B cell (primary cell): ENCODE results near the gene SNF8. TPM values are rescaled to one million over a fixed set of nuclear protein-coding genes. Genes with fewer than 3 reads are reported as not detected.

Source experiments
- ATAC-seq: fragments of 200-7000 bp; cut with Tn5 transposase; one replicate; pipeline ENCODE4 v1.10.0; 2021; ENCODE audit warnings: low read depth, mild to moderate bottlenecking, moderate number of reproducible peaks, moderate library complexity
- CTCF ChIA-PET: fragments of 350-600 bp; sonication (Branson Sonifier 250); formaldehyde crosslinking; loops from one replicate; lab custom pipeline; 2021; ENCODE audit warnings: antibody characterized with exemption, inconsistent platforms; lab: Charles Lee
- POLR2A ChIA-PET: fragments of 350-600 bp; sonication (Branson Sonifier 250); formaldehyde crosslinking; loops from one replicate; lab custom pipeline; 2021; ENCODE audit warnings: antibody characterized with exemption; lab: Charles Lee
- DNase-seq: peaks from one replicate; pipeline ENCODE4 v3.0.0; 2013
- H2AFZ ChIP-seq: 2 replicates; pipeline ENCODE4 v1.6.1; 2012; ENCODE audit warnings: mild to moderate bottlenecking, low read depth, low read length; ENCODE audit not compliant: insufficient read depth, poor library complexity, severe bottlenecking
- H3K27ac ChIP-seq, 2 donors: 1 replicate in 1 of 2; 2 replicates in 1 of 2; pipeline ENCODE4 v1.5.1; 2012 to 2013; ENCODE audit warnings: low read length in 2 of 2, mild to moderate bottlenecking in 2 of 2, moderate library complexity in 1 of 2
- H3K27me3 ChIP-seq, 4 experiments: fragments of 200-600 bp in 1 of 4; sonication (generic) in 1 of 4; replicated peaks in 1 of 4; 1 replicate in 2 of 4; 2 replicates in 2 of 4; pipeline versions ENCODE4 v1.6.1 to v1.7.0; 2013 to 2016; ENCODE audit warnings: low read length in 3 of 4, mild to moderate bottlenecking in 2 of 4, mixed read lengths in 1 of 4, moderate library complexity in 1 of 4; ENCODE audit not compliant: insufficient read depth in 4 of 4, control insufficient read depth in 3 of 4; ENCODE audit errors: control extremely low read depth in 1 of 4
- H3K36me3 ChIP-seq, 2 experiments: replicated peaks in 1 of 2; 1 replicate in 1 of 2; 2 replicates in 1 of 2; pipeline versions ENCODE4 v1.6.1 to v1.7.1; 2013; ENCODE audit warnings: low read length in 1 of 2; ENCODE audit not compliant: insufficient read depth in 2 of 2, control insufficient read depth in 1 of 2; ENCODE audit errors: control extremely low read depth in 1 of 2, extremely low read depth in 1 of 2
- H3K4me1 ChIP-seq, 2 donors: fragments of 200-600 bp in 1 of 2; sonication (generic) in 1 of 2; 1 replicate in 1 of 2; 2 replicates in 1 of 2; pipeline versions ENCODE4 v1.5.1 to v1.6.1; 2013 to 2017; ENCODE audit warnings: low read length in 2 of 2; ENCODE audit not compliant: control insufficient read depth in 2 of 2, insufficient read depth in 2 of 2
- H3K4me2 ChIP-seq: replicated peaks from 2 replicates; pipeline ENCODE3; 2012; ENCODE audit warnings: mild to moderate bottlenecking, low read depth, low read length; ENCODE audit not compliant: poor library complexity, severe bottlenecking
- H3K4me3 ChIP-seq, 5 experiments: fragments of 200-600 bp in 1 of 5; sonication (generic) in 1 of 5; 1 replicate in 3 of 5; 2 replicates in 2 of 5; pipeline versions ENCODE4 v1.5.1 to v1.7.0; 2011 to 2016; ENCODE audit warnings: low read length in 4 of 5, mild to moderate bottlenecking in 4 of 5, low read depth in 2 of 5, control low read depth in 1 of 5, moderate library complexity in 1 of 5; ENCODE audit not compliant: insufficient read depth in 1 of 5; ENCODE audit errors: control extremely low read depth in 1 of 5, extremely low read depth in 1 of 5
- H3K79me2 ChIP-seq: fragments of 200-600 bp; sonication (generic); one replicate; pipeline ENCODE4 v1.6.0; 2016; ENCODE audit warnings: low read length; ENCODE audit not compliant: control insufficient read depth, insufficient read depth
- H3K9ac ChIP-seq: fragments of 200-600 bp; sonication (generic); 2 replicates; pipeline ENCODE4 v1.6.1; 2017; ENCODE audit warnings: mild to moderate bottlenecking, low read length, moderate library complexity
- H3K9me3 ChIP-seq, 3 donors: one replicate each; pipeline versions ENCODE4 v1.6.1 to v1.7.1; 2013; ENCODE audit warnings: low read length in 2 of 3; ENCODE audit not compliant: control insufficient read depth in 2 of 3, insufficient read depth in 1 of 3; ENCODE audit errors: control extremely low read depth in 1 of 3
- H4K20me1 ChIP-seq: 2 replicates; pipeline ENCODE4 v1.6.0; 2012; ENCODE audit warnings: mild to moderate bottlenecking, low read length; ENCODE audit not compliant: insufficient read depth, control insufficient read depth, poor library complexity, severe bottlenecking
- H3K27ac Mint-ChIP-seq: one replicate; pipeline ENCODE4 v1.8.0; 2021; ENCODE audit warnings: mixed read lengths
- H3K27me3 Mint-ChIP-seq: one replicate; pipeline ENCODE4 v1.8.0; 2021; ENCODE audit warnings: mixed read lengths
- H3K4me1 Mint-ChIP-seq: one replicate; pipeline ENCODE4 v1.8.0; 2021; ENCODE audit warnings: mixed read lengths
- H3K4me3 Mint-ChIP-seq: one replicate; pipeline ENCODE4 v1.8.0; 2021; ENCODE audit warnings: mixed read lengths
- H3K9me3 Mint-ChIP-seq: one replicate; pipeline ENCODE4 v1.8.0; 2022; ENCODE audit warnings: mixed read lengths; ENCODE audit not compliant: insufficient read depth
- EZH2 ChIP-seq: IDR thresholded peaks from 2 replicates; pipeline ENCODE4 v1.6.1; 2012; ENCODE audit warnings: borderline replicate concordance, low read depth, mild to moderate bottlenecking, moderate library complexity, low read length; ENCODE audit not compliant: insufficient read depth, poor library complexity, severe bottlenecking
- WGBS: methylation state at CpG from one replicate; pipeline ENCODE4 v1.1.5; 2013; ENCODE audit warnings: missing lambda C conversion rate; ENCODE audit not compliant: insufficient coverage; 5-methylcytosine and 5-hydroxymethylcytosine counted together
- intact Hi-C: fragments of 100-400 bp; cut with micrococcal nuclease; formaldehyde crosslinking; loops from one replicate; pipeline ENCODE4 v1.10.0; 2022
- polyA plus RNA-seq: library from polyadenylated mRNA; depleted of rRNA; stranded (reverse); fragments of >200 nt; gene quantifications from 2 replicates; pipeline ENCODE4 v1.2.3, GENCODE V29; 2012
- total RNA-seq, 2 donors: library from RNA; stranded (reverse); fragments of 120-200 nt in 1 of 2; gene quantifications; 1 replicate in 1 of 2; 2 replicates in 1 of 2; pipeline versions ENCODE4 v1.2.3 to v1.2.4, GENCODE V29; 2013 to 2022
- TF ChIP-seq, protein P1 (sequence below): fragments of 200-600 bp; IDR thresholded peaks from one replicate; pipeline ENCODE4 v1.8.0; 2022; ENCODE audit warnings: antibody characterized with exemption, mild to moderate bottlenecking

SNF8 gene
- total and polyA plus RNA-seq, 2 donors (not counting 1 experiment from before 2014, with no cell fraction given) = 77.5 to 94.6 TPM

GRCh38 chr17:48904428-48904827, 40.2 kb downstream of the SNF8 start:
- H3K36me3 ChIP-seq = no peaks in the 10 kb centered on the region
- H3K27ac ChIP-seq = no peak overlapping the region
- ATAC-seq (no peak), DNase-seq (no peak)
- peaks cover 6% of the 10 kb centered on the region for H4K20me1 ChIP-seq
- H3K4me2 ChIP-seq = no peak overlapping the region
- H2AFZ ChIP-seq = no peak overlapping the region
- ChIA-PET CTCF (interaction anchor here (0.6 to 0.8 kb wide), 2 partner anchors 20 to 67 kb away, joined by 3 read pairs; no protein-coding TSS in a partner anchor), POLR2A (no interaction called here)
- no peak overlapping the region for H3K4me3 Mint-ChIP-seq
- no peaks in the 10 kb centered on the region for H3K9me3 Mint-ChIP-seq
- intact Hi-C loops = loop anchor here (10.0 kb wide), 1 partner anchor 800 kb away; the partner anchor contains the start of genes CBX1 and SNX11
- TF ChIP-seq EZH2 = no peak
- TF ChIP-seq, protein P1, sequence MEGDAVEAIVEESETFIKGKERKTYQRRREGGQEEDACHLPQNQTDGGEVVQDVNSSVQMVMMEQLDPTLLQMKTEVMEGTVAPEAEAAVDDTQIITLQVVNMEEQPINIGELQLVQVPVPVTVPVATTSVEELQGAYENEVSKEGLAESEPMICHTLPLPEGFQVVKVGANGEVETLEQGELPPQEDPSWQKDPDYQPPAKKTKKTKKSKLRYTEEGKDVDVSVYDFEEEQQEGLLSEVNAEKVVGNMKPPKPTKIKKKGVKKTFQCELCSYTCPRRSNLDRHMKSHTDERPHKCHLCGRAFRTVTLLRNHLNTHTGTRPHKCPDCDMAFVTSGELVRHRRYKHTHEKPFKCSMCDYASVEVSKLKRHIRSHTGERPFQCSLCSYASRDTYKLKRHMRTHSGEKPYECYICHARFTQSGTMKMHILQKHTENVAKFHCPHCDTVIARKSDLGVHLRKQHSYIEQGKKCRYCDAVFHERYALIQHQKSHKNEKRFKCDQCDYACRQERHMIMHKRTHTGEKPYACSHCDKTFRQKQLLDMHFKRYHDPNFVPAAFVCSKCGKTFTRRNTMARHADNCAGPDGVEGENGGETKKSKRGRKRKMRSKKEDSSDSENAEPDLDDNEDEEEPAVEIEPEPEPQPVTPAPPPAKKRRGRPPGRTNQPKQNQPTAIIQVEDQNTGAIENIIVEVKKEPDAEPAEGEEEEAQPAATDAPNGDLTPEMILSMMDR = no peak
- peaks cover 12% of the 10 kb centered on the region for H3K4me1 Mint-ChIP-seq
- H3K9me3 ChIP-seq = no peaks in the 10 kb centered on the region
- H3K27me3 Mint-ChIP-seq = no peaks in the 10 kb centered on the region
- peaks cover 11 to 13% of the 10 kb centered on the region in 2 donors for H3K4me1 ChIP-seq
- no peak overlapping the region for H3K4me3 ChIP-seq
- peaks cover 13% of the 10 kb centered on the region for H3K79me2 ChIP-seq
- no peak overlapping the region for H3K9ac ChIP-seq
- no peaks in the 10 kb centered on the region for H3K27me3 ChIP-seq
- no peak overlapping the region for H3K27ac Mint-ChIP-seq
- WGBS = 90% methylated on average over 2 of the region's 7 CpGs

- POLR2A ChIA-PET = interaction anchor here (0.7 kb wide), 1 partner anchor 14 kb away, joined by 3 read pairs; no protein-coding TSS in a partner anchor
- Histone ChIP-seq H3K36me3 (peaks cover 1% of the 10 kb centered on the region in 2 experiments), H3K9ac (no peak overlapping the region), H3K9me3 (no peaks in the 10 kb centered on the region), H4K20me1 (no peaks in the 10 kb centered on the region), H3K4me3 (no peak overlapping the region), H3K27ac (no peak overlapping the region), H3K27me3 (no peaks in the 10 kb centered on the region), H3K4me1 (peaks cover 6 to 9% of the 10 kb centered on the region in 2 donors), H2AFZ (no peak overlapping the region), H3K79me2 (peaks cover 3% of the 10 kb centered on the region), H3K4me2 (no peak overlapping the region)
- Mint-ChIP-seq H3K27ac (no peak overlapping the region), H3K4me3 (no peak overlapping the region), H3K4me1 (peaks cover 8% of the 10 kb centered on the region), H3K9me3 (no peaks in the 10 kb centered on the region), H3K27me3 (no peaks in the 10 kb centered on the region)
- WGBS = no CpG with 5 or more reads among the region's 1 CpG
- intact Hi-C loops = loop anchor here (10.0 kb wide), 1 partner anchor 799 kb away; the partner anchor contains the start of genes CBX1 and SNX11
- DNase-seq = no peak
- CTCF ChIA-PET = interaction anchor here (0.9 to 1.3 kb wide), 3 partner anchors 11 to 225 kb away, joined by 3 to 4 read pairs (median 4); partner anchors contain the start of gene ATP5MC1
- no peak for TF ChIP-seq EZH2
- TF ChIP-seq, protein P1 = no peak
- no peak for ATAC-seq
Observed at GRCh38 chr17:48903401-48903800, 41.2 kb downstream of the SNF8 start.
